GM23338 (cell line): ENCODE data around the gene PSMB7. TPM values are rescaled to one million over a fixed set of nuclear protein-coding genes. Genes with fewer than 3 reads are reported as not detected.

ENCODE experiments used
- ATAC-seq: fragments of 200-7000 bp; cut with Tn5 transposase; 3 replicates; pipeline ENCODE4 v1.9.1; 2020
- DNase-seq: peaks from one replicate; pipeline ENCODE4 v3.0.0-alpha.2; 2015; ENCODE audit warnings: low spot score
- H2AFZ ChIP-seq: fragments of 200-600 bp; sonication (generic); 2 replicates; pipeline ENCODE4 v1.8.0; 2016; ENCODE audit warnings: antibody characterized with exemption, mild to moderate bottlenecking, moderate library complexity
- H3F3A ChIP-seq: fragments of 200-600 bp; sonication (generic); replicated peaks from 2 replicates; pipeline ENCODE4 v1.8.0; 2017; ENCODE audit warnings: antibody characterized with exemption, mixed run types, low read depth
- H3K27ac ChIP-seq: fragments of 200-600 bp; sonication (generic); 2 replicates; pipeline ENCODE4 v1.6.1; 2016; ENCODE audit warnings: low read depth
- H3K27me3 ChIP-seq: fragments of 200-600 bp; sonication (generic); 2 replicates; pipeline ENCODE4 v1.8.0; 2016; ENCODE audit warnings: mild to moderate bottlenecking, mixed run types, moderate library complexity; ENCODE audit not compliant: insufficient read depth
- H3K36me3 ChIP-seq: fragments of 200-600 bp; sonication (generic); 2 replicates; pipeline ENCODE4 v1.8.0; 2016; ENCODE audit warnings: mild to moderate bottlenecking; ENCODE audit not compliant: insufficient read depth
- H3K4me1 ChIP-seq: fragments of 200-600 bp; sonication (generic); 2 replicates; pipeline ENCODE4 v1.8.0; 2016; ENCODE audit warnings: mild to moderate bottlenecking, moderate library complexity; ENCODE audit not compliant: insufficient read depth
- H3K4me2 ChIP-seq: fragments of 200-600 bp; sonication (generic); 2 replicates; pipeline ENCODE4 v1.7.1; 2017; ENCODE audit warnings: mixed run types
- H3K4me3 ChIP-seq: fragments of 200-600 bp; sonication (generic); 2 replicates; pipeline ENCODE4 v1.6.1; 2016; ENCODE audit warnings: mixed run types
- H3K79me2 ChIP-seq: fragments of 200-600 bp; sonication (generic); replicated peaks from 2 replicates; pipeline ENCODE4 v1.8.0; 2017; ENCODE audit warnings: mild to moderate bottlenecking; ENCODE audit not compliant: insufficient read depth
- H3K9me2 ChIP-seq: fragments of 200-600 bp; sonication (generic); 2 replicates; pipeline ENCODE4 v1.8.0; 2017; ENCODE audit not compliant: insufficient read depth
- H4K20me1 ChIP-seq: fragments of 200-600 bp; sonication (generic); replicated peaks from 2 replicates; pipeline ENCODE4 v1.8.0; 2017; ENCODE audit warnings: mild to moderate bottlenecking; ENCODE audit not compliant: insufficient read depth
- H3K27ac Mint-ChIP-seq: 2 replicates; pipeline ENCODE4 v1.8.0; 2020; ENCODE audit warnings: inconsistent platforms, mild to moderate bottlenecking, moderate library complexity, mixed read lengths
- H3K27me3 Mint-ChIP-seq: 3 replicates; pipeline ENCODE4 v1.8.0; 2022; ENCODE audit warnings: low read depth, mild to moderate bottlenecking, moderate library complexity, mixed read lengths, inconsistent platforms; ENCODE audit not compliant: insufficient read depth, poor library complexity
- H3K36me3 Mint-ChIP-seq: 3 replicates; pipeline ENCODE4 v1.8.0; 2021; ENCODE audit warnings: low read depth, mild to moderate bottlenecking, inconsistent platforms, moderate library complexity, mixed read lengths
- H3K4me1 Mint-ChIP-seq: 3 replicates; pipeline ENCODE4 v1.8.0; 2020; ENCODE audit warnings: mild to moderate bottlenecking, inconsistent platforms, mixed read lengths
- H3K4me3 Mint-ChIP-seq: 3 replicates; pipeline ENCODE4 v1.8.0; 2021; ENCODE audit warnings: moderate library complexity, mild to moderate bottlenecking, inconsistent platforms, mixed read lengths
- H3K9me3 Mint-ChIP-seq: 3 replicates; pipeline ENCODE4 v1.8.0; 2020; ENCODE audit warnings: moderate library complexity, mild to moderate bottlenecking, inconsistent platforms, mixed read lengths
- CREB1 ChIP-seq: fragments of 250-450 bp; sonication (Bioruptor Pico); IDR thresholded peaks from 2 replicates; pipeline ENCODE4 v1.5.0; 2020; ENCODE audit warnings: low read depth, mild to moderate bottlenecking, moderate library complexity
- CTCF ChIP-seq, 2 experiments: fragments of 200-600 bp in 1 of 2; sonication (generic) in 1 of 2; conservative IDR thresholded peaks; 2 replicates each; pipeline versions ENCODE4 v1.5.1 to v1.6.1; 2016 to 2017; ENCODE audit warnings: antibody characterized with exemption in 2 of 2, low read depth in 2 of 2, mild to moderate bottlenecking in 2 of 2, moderate library complexity in 1 of 2
- ETS1 ChIP-seq: IDR thresholded peaks from 2 replicates; pipeline ENCODE4 v1.6.1; 2016; ENCODE audit warnings: antibody characterized with exemption
- EZH2 ChIP-seq: fragments of 200-600 bp; sonication (generic); IDR thresholded peaks from one replicate; pipeline ENCODE4 v1.8.0; 2017; ENCODE audit warnings: antibody characterized with exemption, mild to moderate bottlenecking, low read depth; ENCODE audit not compliant: unreplicated experiment
- EZH2phosphoT487 ChIP-seq: fragments of 200-600 bp; sonication (generic); IDR thresholded peaks from one replicate; pipeline ENCODE4 v1.8.1; 2018; ENCODE audit warnings: antibody characterized with exemption; ENCODE audit not compliant: unreplicated experiment
- JUNB ChIP-seq: IDR thresholded peaks from one replicate; pipeline ENCODE4 v1.6.1; 2016; ENCODE audit warnings: antibody characterized with exemption; ENCODE audit not compliant: unreplicated experiment
- NANOG ChIP-seq: IDR thresholded peaks from 2 replicates; pipeline ENCODE4 v1.6.1; 2016; ENCODE audit warnings: antibody characterized with exemption, borderline replicate concordance
- POLR2AphosphoS5 ChIP-seq: IDR thresholded peaks from 2 replicates; pipeline ENCODE4 v1.6.1; 2016; ENCODE audit warnings: antibody characterized with exemption, low read depth
- REST ChIP-seq: IDR thresholded peaks from one replicate; pipeline ENCODE4 v1.6.1; 2018; ENCODE audit warnings: antibody characterized with exemption; ENCODE audit not compliant: unreplicated experiment
- STAT1 ChIP-seq: IDR thresholded peaks from one replicate; pipeline ENCODE4 v1.6.1; 2016; ENCODE audit warnings: antibody characterized with exemption; ENCODE audit not compliant: unreplicated experiment
- ZNF114 ChIP-seq: fragments of 250-450 bp; sonication (Bioruptor Pico); IDR thresholded peaks from 2 replicates; pipeline ENCODE4 v1.5.0; 2020; ENCODE audit warnings: mild to moderate bottlenecking, moderate library complexity
- ZNF331 ChIP-seq: fragments of 250-450 bp; sonication (Bioruptor Pico); IDR thresholded peaks from 2 replicates; pipeline ENCODE4 v1.5.0; 2020; ENCODE audit warnings: low read depth, mild to moderate bottlenecking, moderate library complexity
- polyA plus RNA-seq: library from polyadenylated mRNA; unstranded; fragments of >200 nt; fragmentation: Nextera tagmentation; extraction: Ambion mirVana; gene quantifications from 2 replicates; pipeline ENCODE4 v1.2.1, GENCODE V29; 2016
- total RNA-seq: library from RNA; depleted of rRNA; stranded (reverse); fragments of >200 nt; shearing (Covaris generic); gene quantifications from 2 replicates; pipeline ENCODE4 v1.2.3, GENCODE V29; 2014
- TF ChIP-seq, protein P1 (sequence below): fragments of 250-450 bp; sonication (Bioruptor Pico); IDR thresholded peaks from 2 replicates; pipeline ENCODE4 v1.5.0; 2020; ENCODE audit warnings: mild to moderate bottlenecking, moderate library complexity

Gene PSMB7
- total and polyA plus RNA-seq, 2 experiments from 2014 or later, result 255 to 268 TPM

- DNase-seq (no peak), ATAC-seq (no peak)
- H3K4me3 Mint-ChIP-seq, result peak overlapping the region; percentile 99
- Histone ChIP-seq H3F3A (peaks cover 8% of the 10 kb centered on the region; the same call in 1 of the 2 replicates), H3K36me3 (peaks cover 36% of the 10 kb centered on the region), H3K9me2 (no peaks in the 10 kb centered on the region), H4K20me1 (peaks cover 3% of the 10 kb centered on the region; the same call in 1 of the 2 replicates), H3K27me3 (no peaks in the 10 kb centered on the region), H3K4me3 (peak overlapping the region; percentile 81), H3K79me2 (peaks cover 38% of the 10 kb centered on the region), H3K4me1 (peaks cover 6% of the 10 kb centered on the region; the same call in 1 of the 2 replicates), H3K4me2 (peak overlapping the region; percentile 90), H2AFZ (peak overlapping the region; percentile 33; the same call in 1 of the 2 replicates), H3K27ac (peak overlapping the region; percentile 34; the same call in 1 of the 2 replicates)
- peaks cover 8% of the 10 kb centered on the region for H3K27me3 Mint-ChIP-seq
- TF ChIP-seq POLR2AphosphoS5 (no peak), NANOG (no peak), JUNB (no peak), REST (no peak), ETS1 (no peak), STAT1 (no peak), ZNF114 (CRISPR knock-in tag) (no peak), ZNF331 (CRISPR knock-in tag) (no peak), CREB1 (CRISPR knock-in tag) (no peak), EZH2 (no peak), EZH2phosphoT487 (no peak), CTCF (conservative IDR thresholded peaks at IDR 0.05; ENCODE audit: low read depth in 2 of 2) (no peak)
- TF ChIP-seq, protein P1, sequence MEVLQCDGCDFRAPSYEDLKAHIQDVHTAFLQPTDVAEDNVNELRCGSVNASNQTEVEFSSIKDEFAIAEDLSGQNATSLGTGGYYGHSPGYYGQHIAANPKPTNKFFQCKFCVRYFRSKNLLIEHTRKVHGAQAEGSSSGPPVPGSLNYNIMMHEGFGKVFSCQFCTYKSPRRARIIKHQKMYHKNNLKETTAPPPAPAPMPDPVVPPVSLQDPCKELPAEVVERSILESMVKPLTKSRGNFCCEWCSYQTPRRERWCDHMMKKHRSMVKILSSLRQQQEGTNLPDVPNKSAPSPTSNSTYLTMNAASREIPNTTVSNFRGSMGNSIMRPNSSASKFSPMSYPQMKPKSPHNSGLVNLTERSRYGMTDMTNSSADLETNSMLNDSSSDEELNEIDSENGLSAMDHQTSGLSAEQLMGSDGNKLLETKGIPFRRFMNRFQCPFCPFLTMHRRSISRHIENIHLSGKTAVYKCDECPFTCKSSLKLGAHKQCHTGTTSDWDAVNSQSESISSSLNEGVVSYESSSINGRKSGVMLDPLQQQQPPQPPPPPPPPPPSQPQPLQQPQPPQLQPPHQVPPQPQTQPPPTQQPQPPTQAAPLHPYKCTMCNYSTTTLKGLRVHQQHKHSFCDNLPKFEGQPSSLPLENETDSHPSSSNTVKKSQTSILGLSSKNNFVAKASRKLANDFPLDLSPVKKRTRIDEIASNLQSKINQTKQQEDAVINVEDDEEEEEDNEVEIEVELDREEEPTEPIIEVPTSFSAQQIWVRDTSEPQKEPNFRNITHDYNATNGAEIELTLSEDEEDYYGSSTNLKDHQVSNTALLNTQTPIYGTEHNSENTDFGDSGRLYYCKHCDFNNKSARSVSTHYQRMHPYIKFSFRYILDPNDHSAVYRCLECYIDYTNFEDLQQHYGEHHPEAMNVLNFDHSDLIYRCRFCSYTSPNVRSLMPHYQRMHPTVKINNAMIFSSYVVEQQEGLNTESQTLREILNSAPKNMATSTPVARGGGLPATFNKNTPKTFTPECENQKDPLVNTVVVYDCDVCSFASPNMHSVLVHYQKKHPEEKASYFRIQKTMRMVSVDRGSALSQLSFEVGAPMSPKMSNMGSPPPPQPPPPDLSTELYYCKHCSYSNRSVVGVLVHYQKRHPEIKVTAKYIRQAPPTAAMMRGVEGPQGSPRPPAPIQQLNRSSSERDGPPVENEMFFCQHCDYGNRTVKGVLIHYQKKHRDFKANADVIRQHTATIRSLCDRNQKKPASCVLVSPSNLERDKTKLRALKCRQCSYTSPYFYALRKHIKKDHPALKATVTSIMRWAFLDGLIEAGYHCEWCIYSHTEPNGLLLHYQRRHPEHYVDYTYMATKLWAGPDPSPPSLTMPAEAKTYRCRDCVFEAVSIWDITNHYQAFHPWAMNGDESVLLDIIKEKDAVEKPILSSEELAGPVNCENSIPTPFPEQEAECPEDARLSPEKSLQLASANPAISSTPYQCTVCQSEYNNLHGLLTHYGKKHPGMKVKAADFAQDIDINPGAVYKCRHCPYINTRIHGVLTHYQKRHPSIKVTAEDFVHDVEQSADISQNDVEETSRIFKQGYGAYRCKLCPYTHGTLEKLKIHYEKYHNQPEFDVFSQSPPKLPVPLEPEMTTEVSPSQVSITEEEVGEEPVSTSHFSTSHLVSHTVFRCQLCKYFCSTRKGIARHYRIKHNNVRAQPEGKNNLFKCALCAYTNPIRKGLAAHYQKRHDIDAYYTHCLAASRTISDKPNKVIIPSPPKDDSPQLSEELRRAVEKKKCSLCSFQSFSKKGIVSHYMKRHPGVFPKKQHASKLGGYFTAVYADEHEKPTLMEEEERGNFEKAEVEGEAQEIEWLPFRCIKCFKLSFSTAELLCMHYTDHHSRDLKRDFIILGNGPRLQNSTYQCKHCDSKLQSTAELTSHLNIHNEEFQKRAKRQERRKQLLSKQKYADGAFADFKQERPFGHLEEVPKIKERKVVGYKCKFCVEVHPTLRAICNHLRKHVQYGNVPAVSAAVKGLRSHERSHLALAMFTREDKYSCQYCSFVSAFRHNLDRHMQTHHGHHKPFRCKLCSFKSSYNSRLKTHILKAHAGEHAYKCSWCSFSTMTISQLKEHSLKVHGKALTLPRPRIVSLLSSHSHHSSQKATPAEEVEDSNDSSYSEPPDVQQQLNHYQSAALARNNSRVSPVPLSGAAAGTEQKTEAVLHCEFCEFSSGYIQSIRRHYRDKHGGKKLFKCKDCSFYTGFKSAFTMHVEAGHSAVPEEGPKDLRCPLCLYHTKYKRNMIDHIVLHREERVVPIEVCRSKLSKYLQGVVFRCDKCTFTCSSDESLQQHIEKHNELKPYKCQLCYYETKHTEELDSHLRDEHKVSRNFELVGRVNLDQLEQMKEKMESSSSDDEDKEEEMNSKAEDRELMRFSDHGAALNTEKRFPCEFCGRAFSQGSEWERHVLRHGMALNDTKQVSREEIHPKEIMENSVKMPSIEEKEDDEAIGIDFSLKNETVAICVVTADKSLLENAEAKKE (CRISPR knock-in tag), result no peak
- peaks cover 50% of the 10 kb centered on the region for H3K36me3 Mint-ChIP-seq
- no peaks in the 10 kb centered on the region for H3K9me3 Mint-ChIP-seq
- H3K27ac Mint-ChIP-seq, result peak overlapping the region; percentile 100
- peaks cover 11% of the 10 kb centered on the region for H3K4me1 Mint-ChIP-seq
These were observed 630 bp downstream of the PSMB7 start for GRCh38 chr9:124414612-124415011.
